ENCODE data around the gene REXO1.

REXO1 gene

GRCh38 chr19:1822210-1822609, 26.1 kb downstream of the REXO1 start:
- Histone ChIP-seq H3K9ac (ENCODE audit: low read depth, low read length) (no peak overlapping the region), H3K9me3 (ENCODE audit: insufficient read depth, low read length, severe bottlenecking) (no peaks in the 10 kb centered on the region), H3K27me3 (ENCODE audit: insufficient read depth, low read length, poor library complexity) (no peaks in the 10 kb centered on the region), H3K27ac (ENCODE audit: low read length) (no peak overlapping the region), H2AFZ (ENCODE audit: low read depth, low read length) (no peak overlapping the region), H4K20me1 (ENCODE audit: insufficient read depth, low read length) (peaks cover 50% of the 10 kb centered on the region), H3K4me2 (ENCODE audit: insufficient read depth, low read length) (no peak overlapping the region), H3K79me2 (ENCODE audit: insufficient read depth, low read length) (peaks cover 4% of the 10 kb centered on the region), H3K4me1 (ENCODE audit: insufficient read depth, low read length) (no peaks in the 10 kb centered on the region), H3K4me3 (ENCODE audit: low read depth in 1 of 2, low read length in 2 of 2) (no peak overlapping the region), H3K36me3 (ENCODE audit: insufficient read depth, low read length) (peaks cover 92% of the 10 kb centered on the region)
- DNase-seq (no peak), ATAC-seq (ENCODE audit: insufficient read depth, low read depth) (no peak)
- TF ChIP-seq EZH2 (IDR thresholded peaks at IDR 0.05; ENCODE audit: borderline replicate concordance, low read depth, low read length, severe bottlenecking) (no peak), CTCF (IDR thresholded peaks at IDR 0.05; ENCODE audit: borderline replicate concordance, extremely low read depth, low read length, poor library complexity, severe bottlenecking) (no peak)

GRCh38 chr19:1819341-1820255, 28.7 kb downstream of the REXO1 start:
- Histone ChIP-seq H3K9ac (ENCODE audit: low read depth, low read length) (no peak overlapping the region), H3K4me3 (ENCODE audit: low read depth in 1 of 2, low read length in 2 of 2) (no peak overlapping the region), H4K20me1 (ENCODE audit: insufficient read depth, low read length) (peaks cover 42% of the 10 kb centered on the region), H2AFZ (ENCODE audit: low read depth, low read length) (no peak overlapping the region), H3K4me1 (ENCODE audit: insufficient read depth, low read length) (peaks cover 6% of the 10 kb centered on the region), H3K27ac (ENCODE audit: low read length) (no peak overlapping the region), H3K9me3 (ENCODE audit: insufficient read depth, low read length, severe bottlenecking) (no peaks in the 10 kb centered on the region), H3K36me3 (ENCODE audit: insufficient read depth, low read length) (peaks cover 95% of the 10 kb centered on the region), H3K27me3 (ENCODE audit: insufficient read depth, low read length, poor library complexity) (no peaks in the 10 kb centered on the region), H3K4me2 (ENCODE audit: insufficient read depth, low read length) (no peak overlapping the region), H3K79me2 (ENCODE audit: insufficient read depth, low read length) (no peaks in the 10 kb centered on the region; the same call in 1 of the 2 replicates)
- TF ChIP-seq CTCF (IDR thresholded peaks at IDR 0.05; ENCODE audit: borderline replicate concordance, extremely low read depth, low read length, poor library complexity, severe bottlenecking) (no peak), EZH2 (IDR thresholded peaks at IDR 0.05; ENCODE audit: borderline replicate concordance, low read depth, low read length, severe bottlenecking) (no peak)
- ATAC-seq (ENCODE audit: insufficient read depth, low read depth) = no peak
- DNase-seq = no peak

- TF ChIP-seq EZH2 (IDR thresholded peaks at IDR 0.05; ENCODE audit: borderline replicate concordance, low read depth, low read length, severe bottlenecking) (no peak), CTCF (IDR thresholded peaks at IDR 0.05; ENCODE audit: borderline replicate concordance, extremely low read depth, low read length, poor library complexity, severe bottlenecking) (no peak)
- ATAC-seq (ENCODE audit: insufficient read depth, low read depth) (no peak), DNase-seq (no peak)
- no peaks in the 10 kb centered on the region for H3K27me3 ChIP-seq (ENCODE audit: insufficient read depth, low read length, poor library complexity)
- H3K4me2 ChIP-seq (ENCODE audit: insufficient read depth, low read length) = no peak overlapping the region
- H3K9ac ChIP-seq (ENCODE audit: low read depth, low read length) = no peak overlapping the region
- H3K9me3 ChIP-seq (ENCODE audit: insufficient read depth, low read length, severe bottlenecking) = no peaks in the 10 kb centered on the region
- H3K4me1 ChIP-seq (ENCODE audit: insufficient read depth, low read length) = peaks cover 16% of the 10 kb centered on the region
- H4K20me1 ChIP-seq (ENCODE audit: insufficient read depth, low read length) = peaks cover 37% of the 10 kb centered on the region
- no peak overlapping the region for H2AFZ ChIP-seq (ENCODE audit: low read depth, low read length)
- H3K36me3 ChIP-seq (ENCODE audit: insufficient read depth, low read length) = peaks cover 87% of the 10 kb centered on the region
- no peak overlapping the region for H3K4me3 ChIP-seq (ENCODE audit: low read depth in 1 of 2, low read length in 2 of 2)
- no peak overlapping the region for H3K27ac ChIP-seq (ENCODE audit: low read length)
- no peaks in the 10 kb centered on the region for H3K79me2 ChIP-seq (ENCODE audit: insufficient read depth, low read length)
Measured at GRCh38 chr19:1818549-1819195, 29.6 kb downstream of the REXO1 start.
